ENCODE data around the gene ZNF445.
"Not testable (repeated sequence)": the region's sequence is repeated elsewhere in the genome, so short reads cannot be mapped to it uniquely, and the experiment has no call there.

The ZNF445 gene

GRCh38 chr3:44476963-44477311 is 533 bp downstream of the ZNF445 start:
- Histone ChIP-seq H3K27me3 (ENCODE audit: low read length) (no peaks in the 10 kb centered on the region), H3K9me2 (replicated peaks; ENCODE audit: insufficient read depth, low read length) (no peaks in the 10 kb centered on the region), H3K36me3 (ENCODE audit: low read length) (no peaks in the 10 kb centered on the region), H2AFZ (ENCODE audit: low read depth, low read length, severe bottlenecking) (peak overlapping the region; percentile 94), H3K9me3 (ENCODE audit: insufficient read depth, low read length) (no peaks in the 10 kb centered on the region), H3K79me2 (ENCODE audit: insufficient read depth, low read length) (peaks cover 47% of the 10 kb centered on the region), H3K4me3 (ENCODE audit: insufficient read depth, low read length, poor library complexity, severe bottlenecking) (peak overlapping the region; percentile 84), H3K27ac (ENCODE audit: low read depth, low read length) (no peak overlapping the region), H3K4me2 (ENCODE audit: low read depth, low read length, poor library complexity, severe bottlenecking) (peak overlapping the region; percentile 85), H3F3A (ENCODE audit: insufficient read depth) (peaks cover 6% of the 10 kb centered on the region; the same call in 1 of the 2 replicates), H4K20me1 (ENCODE audit: low read depth, low read length) (no peaks in the 10 kb centered on the region), H3K9ac (ENCODE audit: low read length) (peak overlapping the region; percentile 65)
- TF ChIP-seq, protein P1, sequence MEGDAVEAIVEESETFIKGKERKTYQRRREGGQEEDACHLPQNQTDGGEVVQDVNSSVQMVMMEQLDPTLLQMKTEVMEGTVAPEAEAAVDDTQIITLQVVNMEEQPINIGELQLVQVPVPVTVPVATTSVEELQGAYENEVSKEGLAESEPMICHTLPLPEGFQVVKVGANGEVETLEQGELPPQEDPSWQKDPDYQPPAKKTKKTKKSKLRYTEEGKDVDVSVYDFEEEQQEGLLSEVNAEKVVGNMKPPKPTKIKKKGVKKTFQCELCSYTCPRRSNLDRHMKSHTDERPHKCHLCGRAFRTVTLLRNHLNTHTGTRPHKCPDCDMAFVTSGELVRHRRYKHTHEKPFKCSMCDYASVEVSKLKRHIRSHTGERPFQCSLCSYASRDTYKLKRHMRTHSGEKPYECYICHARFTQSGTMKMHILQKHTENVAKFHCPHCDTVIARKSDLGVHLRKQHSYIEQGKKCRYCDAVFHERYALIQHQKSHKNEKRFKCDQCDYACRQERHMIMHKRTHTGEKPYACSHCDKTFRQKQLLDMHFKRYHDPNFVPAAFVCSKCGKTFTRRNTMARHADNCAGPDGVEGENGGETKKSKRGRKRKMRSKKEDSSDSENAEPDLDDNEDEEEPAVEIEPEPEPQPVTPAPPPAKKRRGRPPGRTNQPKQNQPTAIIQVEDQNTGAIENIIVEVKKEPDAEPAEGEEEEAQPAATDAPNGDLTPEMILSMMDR (IDR thresholded peaks at IDR 0.05; ENCODE audit: insufficient read depth, low read length, poor library complexity, severe bottlenecking) = no peak

DNA sequence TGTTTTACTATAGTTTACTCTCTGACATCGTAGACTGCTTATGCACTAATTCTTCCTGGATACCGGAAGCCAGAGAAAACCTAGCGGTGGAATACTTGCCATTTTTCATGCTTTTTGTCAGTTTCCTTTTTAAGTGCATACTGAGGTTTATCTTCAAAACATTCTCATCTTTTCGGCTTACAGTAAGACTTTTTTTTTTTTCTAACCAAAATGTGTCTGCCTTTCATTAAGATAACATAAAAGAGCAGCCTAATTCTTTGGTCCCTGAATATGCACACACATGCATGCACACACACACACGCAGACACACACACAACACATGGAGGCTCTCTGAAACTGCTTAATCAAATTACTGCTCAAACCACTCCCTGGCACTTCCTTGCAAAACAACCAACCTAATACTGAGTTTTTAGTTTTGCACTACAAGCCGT is 1.3 kb downstream of the ZNF445 start:
- Histone ChIP-seq H3K9me2 (replicated peaks; ENCODE audit: insufficient read depth, low read length) (no peaks in the 10 kb centered on the region), H3F3A (ENCODE audit: insufficient read depth) (peaks cover 6% of the 10 kb centered on the region; the same call in 1 of the 2 replicates), H3K36me3 (ENCODE audit: low read length) (no peaks in the 10 kb centered on the region), H3K27me3 (ENCODE audit: low read length) (no peaks in the 10 kb centered on the region), H3K4me2 (ENCODE audit: low read depth, low read length, poor library complexity, severe bottlenecking) (peak overlapping the region; percentile 85), H3K9ac (ENCODE audit: low read length) (peak overlapping the region; percentile 65), H3K79me2 (ENCODE audit: insufficient read depth, low read length) (peaks cover 52% of the 10 kb centered on the region), H3K27ac (ENCODE audit: low read depth, low read length) (peak overlapping the region; percentile 19; the same call in 1 of the 2 replicates), H3K4me3 (ENCODE audit: insufficient read depth, low read length, poor library complexity, severe bottlenecking) (peak overlapping the region; percentile 84), H2AFZ (ENCODE audit: low read depth, low read length, severe bottlenecking) (peak overlapping the region; percentile 94), H4K20me1 (ENCODE audit: low read depth, low read length) (no peaks in the 10 kb centered on the region), H3K9me3 (ENCODE audit: insufficient read depth, low read length) (no peaks in the 10 kb centered on the region)
- TF ChIP-seq, protein P1 (IDR thresholded peaks at IDR 0.05; ENCODE audit: insufficient read depth, low read length, poor library complexity, severe bottlenecking) = no peak
- TF ChIP-seq EZH2phosphoT487 (conservative IDR thresholded peaks at IDR 0.05; ENCODE audit: low read length) = no peak

- H3K9me3 ChIP-seq (ENCODE audit: insufficient read depth, low read length); H3K9me2 ChIP-seq (replicated peaks; ENCODE audit: insufficient read depth, low read length): not testable (repeated sequence)
- peaks cover 62% of the 10 kb centered on the region for H3K79me2 ChIP-seq (ENCODE audit: insufficient read depth, low read length)
Measured at GRCh38 chr3:44474886-44475285, 2.6 kb downstream of the ZNF445 start.

DNA sequence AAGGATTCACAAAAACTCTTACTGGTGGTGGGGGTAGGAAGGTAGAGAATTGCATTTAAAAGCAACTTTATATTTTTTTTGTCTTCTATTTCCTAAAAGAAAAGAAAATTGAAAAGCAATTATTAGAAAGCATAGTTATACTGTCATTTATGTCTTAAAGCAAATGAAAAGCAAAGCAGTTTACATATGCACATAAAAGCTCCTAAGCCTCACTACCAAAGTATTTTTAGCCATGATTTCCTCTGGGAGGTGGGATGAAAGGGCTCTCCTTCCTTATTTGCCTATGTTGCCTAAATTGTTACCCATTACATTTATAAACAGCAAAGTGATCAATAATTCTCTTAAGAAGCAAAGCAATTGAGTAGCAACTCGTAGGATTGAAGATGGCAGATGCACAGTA is 7.0 kb downstream of the ZNF445 start:
- Histone ChIP-seq H2AFZ (ENCODE audit: low read depth, low read length, severe bottlenecking) (no peak overlapping the region), H3K9me3 (ENCODE audit: insufficient read depth, low read length) (no peaks in the 10 kb centered on the region), H3F3A (ENCODE audit: insufficient read depth) (no peaks in the 10 kb centered on the region), H3K36me3 (ENCODE audit: low read length) (peaks cover 2% of the 10 kb centered on the region; the same call in 1 of the 2 replicates), H3K9ac (ENCODE audit: low read length) (no peak overlapping the region), H3K27ac (ENCODE audit: low read depth, low read length) (no peak overlapping the region), H3K4me2 (ENCODE audit: low read depth, low read length, poor library complexity, severe bottlenecking) (no peak overlapping the region), H3K79me2 (ENCODE audit: insufficient read depth, low read length) (peaks cover 48% of the 10 kb centered on the region), H3K4me3 (ENCODE audit: insufficient read depth, low read length, poor library complexity, severe bottlenecking) (no peak overlapping the region), H3K27me3 (ENCODE audit: low read length) (no peaks in the 10 kb centered on the region), H3K9me2 (replicated peaks; ENCODE audit: insufficient read depth, low read length) (no peaks in the 10 kb centered on the region), H4K20me1 (ENCODE audit: low read depth, low read length) (no peaks in the 10 kb centered on the region)
- TF ChIP-seq, protein P1 (IDR thresholded peaks at IDR 0.05; ENCODE audit: insufficient read depth, low read length, poor library complexity, severe bottlenecking) = no peak
- no peak for TF ChIP-seq EZH2phosphoT487 (conservative IDR thresholded peaks at IDR 0.05; ENCODE audit: low read length)

More at GRCh38 chr3:44474886-44475285, 2.6 kb downstream of the ZNF445 start:
- not testable (repeated sequence) for H3K27ac ChIP-seq (ENCODE audit: low read depth, low read length); H3K4me3 ChIP-seq (ENCODE audit: insufficient read depth, low read length, poor library complexity, severe bottlenecking); H4K20me1 ChIP-seq (ENCODE audit: low read depth, low read length); H2AFZ ChIP-seq (ENCODE audit: low read depth, low read length, severe bottlenecking); H3K36me3 ChIP-seq (ENCODE audit: low read length); H3K27me3 ChIP-seq (ENCODE audit: low read length); H3K9ac ChIP-seq (ENCODE audit: low read length); H3K4me2 ChIP-seq (ENCODE audit: low read depth, low read length, poor library complexity, severe bottlenecking); H3F3A ChIP-seq (ENCODE audit: insufficient read depth)
